Germinal center (tissue), 1 donor: ENCODE measurements around the gene ZNFX1.

ENCODE experiments used
- DNase-seq: peaks from one replicate; pipeline ENCODE4 v3.0.0; 2012; ENCODE audit warnings: mixed read lengths, low spot score

Gene ZNFX1

DNA sequence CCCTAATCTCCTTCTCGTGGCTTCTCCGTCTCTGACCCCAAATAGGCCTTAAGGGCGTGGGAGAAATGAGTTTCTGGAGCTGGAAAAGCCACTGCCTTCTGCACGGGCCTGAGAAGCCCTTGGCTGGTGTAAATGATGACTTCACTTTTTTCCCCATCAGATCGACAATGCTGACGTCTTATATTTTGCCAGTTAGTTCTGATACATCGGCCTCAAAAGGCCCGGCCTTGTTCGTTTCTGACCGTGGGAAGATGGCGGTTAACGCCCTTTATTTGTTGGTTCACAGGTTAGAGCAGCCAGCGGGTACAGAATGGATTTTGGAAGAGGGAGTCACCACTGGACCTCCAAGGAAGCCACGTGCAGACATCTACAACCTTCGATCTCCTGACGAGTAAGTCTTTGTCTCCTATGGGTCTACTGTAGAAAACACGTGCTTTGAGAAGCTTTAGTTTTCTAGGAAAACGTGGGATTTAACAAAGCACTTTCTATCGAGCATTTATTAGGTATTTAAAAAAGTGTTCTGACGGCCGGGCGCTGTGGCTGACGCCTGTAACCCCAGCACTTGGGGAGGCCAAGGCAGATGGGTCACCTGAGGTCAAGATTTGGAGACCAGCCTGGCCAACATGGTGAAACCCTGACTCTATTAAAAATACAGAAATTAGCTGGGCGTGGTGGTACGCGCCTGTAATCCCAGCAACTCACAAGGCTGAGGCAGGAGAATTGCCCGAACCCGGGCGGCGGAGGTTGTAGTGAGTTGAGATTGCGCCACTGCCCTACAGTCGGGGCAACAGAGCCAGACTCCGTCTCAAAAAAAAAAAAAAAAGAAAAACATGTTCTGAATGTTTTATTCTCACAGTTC is 1.2 kb upstream of the ZNFX1 start:
- DNase-seq: no peak

DNA sequence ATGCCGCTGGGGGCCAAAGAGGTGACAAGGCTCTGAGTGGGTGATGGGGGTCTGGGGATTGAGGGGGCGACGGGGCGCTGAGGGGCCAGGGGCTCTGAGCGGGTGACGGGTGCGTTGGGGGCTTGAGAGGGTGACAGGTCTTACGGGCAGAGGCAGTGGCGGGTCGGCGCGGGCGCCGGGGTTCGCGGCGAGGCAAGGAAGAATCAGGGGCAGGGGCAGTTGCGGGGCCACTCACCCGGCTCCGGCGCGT is 146 bp downstream of the ZNFX1 start:
- no peak for DNase-seq

DNA sequence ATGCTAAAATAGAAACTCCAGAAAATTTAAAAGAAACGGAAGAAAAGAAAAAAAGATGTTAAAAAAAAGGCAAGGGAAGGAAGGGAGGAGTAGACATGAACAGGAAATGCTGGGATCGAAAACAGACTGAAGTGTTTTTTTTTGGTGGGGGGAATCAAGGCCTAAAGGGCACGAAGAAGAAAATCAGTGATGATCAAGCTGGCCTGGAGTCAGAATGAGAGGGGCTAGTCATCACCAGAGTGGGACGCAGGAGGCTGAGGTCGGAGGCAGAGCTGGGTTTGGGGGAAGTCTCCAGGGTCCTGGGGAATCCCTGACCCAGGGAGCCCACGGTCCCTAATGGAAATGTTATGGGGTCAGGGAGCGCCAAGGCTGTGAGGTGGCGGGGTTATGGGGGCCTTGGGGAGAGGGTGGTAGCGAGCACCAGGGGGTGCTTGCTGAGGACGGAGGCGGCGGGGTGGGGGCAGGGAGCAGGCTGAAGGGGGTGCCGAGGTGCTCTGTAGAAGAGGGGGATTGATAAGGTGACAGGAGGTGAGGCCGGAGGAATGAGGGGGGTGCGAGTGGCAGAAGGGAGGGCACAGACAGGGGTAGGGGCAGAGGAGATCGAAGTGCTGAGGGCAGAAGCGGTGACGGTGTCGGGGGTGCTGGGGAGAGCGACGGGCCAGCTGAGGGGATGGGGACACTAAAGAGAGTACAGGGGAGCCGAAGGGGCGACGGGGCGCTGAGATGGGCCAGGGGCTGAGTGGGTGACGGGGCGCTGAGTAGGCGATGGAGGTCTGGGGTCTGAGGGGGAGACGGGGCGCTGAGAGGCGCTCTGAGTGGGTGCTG is 684 bp downstream of the ZNFX1 start:
- peak; percentile 35 for DNase-seq

DNA sequence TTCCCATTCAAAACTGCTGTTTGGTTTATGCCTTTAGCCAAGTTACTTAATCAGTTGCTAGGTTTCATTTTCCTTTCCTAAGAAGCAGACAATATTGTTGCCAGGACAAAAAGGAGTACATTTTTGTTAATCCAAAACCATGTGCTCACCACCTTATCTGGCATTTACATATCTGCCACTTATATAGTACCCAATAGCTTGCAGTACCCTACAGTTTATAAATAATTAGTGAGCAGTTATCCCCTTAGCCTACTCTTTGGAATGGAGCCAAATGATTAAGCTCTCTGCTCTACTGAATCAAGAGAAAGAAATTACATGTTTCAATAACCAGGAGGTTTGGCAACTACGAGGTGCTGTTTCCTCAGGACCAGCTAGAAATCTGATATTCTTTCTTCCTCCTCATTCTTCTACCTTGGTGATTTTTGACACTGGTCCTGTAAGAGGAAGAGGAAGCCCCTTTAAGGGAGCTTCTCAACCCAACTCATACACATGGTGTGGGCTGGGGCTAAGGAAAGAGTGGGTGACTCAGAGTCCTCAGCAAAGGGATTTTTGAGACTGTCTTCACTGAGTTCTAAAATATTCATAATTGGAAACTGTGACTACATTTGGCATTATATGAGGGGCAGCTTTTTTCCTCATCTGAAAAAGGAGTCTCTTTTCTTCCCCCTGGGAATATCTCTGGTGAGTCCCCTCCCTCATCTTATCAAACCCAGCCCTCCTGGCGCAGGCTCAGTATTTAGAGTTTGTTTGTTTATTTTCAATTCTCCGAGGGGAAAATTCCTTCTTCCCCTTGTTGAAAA is 1.5 kb downstream of the ZNFX1 start:
- peak; percentile 50 for DNase-seq

DNA sequence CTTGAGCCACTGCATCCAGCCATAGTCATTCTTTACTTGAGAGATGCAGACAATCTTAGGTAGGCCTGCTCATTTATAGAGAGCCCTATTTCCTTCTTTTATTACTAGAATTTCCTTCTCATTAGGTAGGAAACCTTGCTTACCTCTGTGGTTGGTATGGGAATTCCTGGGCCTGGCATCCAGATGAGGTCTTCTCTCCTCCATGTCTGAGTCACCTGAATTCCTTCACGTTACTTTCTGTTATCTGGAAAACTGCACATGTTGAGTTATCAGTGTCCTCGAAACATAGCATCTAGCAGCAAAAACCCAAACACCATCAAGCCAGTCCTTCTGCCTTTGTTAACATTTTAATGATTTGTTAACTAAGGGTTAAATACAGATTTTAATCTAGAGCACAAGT is 2.2 kb downstream of the ZNFX1 start:
- DNase-seq: no peak

DNA sequence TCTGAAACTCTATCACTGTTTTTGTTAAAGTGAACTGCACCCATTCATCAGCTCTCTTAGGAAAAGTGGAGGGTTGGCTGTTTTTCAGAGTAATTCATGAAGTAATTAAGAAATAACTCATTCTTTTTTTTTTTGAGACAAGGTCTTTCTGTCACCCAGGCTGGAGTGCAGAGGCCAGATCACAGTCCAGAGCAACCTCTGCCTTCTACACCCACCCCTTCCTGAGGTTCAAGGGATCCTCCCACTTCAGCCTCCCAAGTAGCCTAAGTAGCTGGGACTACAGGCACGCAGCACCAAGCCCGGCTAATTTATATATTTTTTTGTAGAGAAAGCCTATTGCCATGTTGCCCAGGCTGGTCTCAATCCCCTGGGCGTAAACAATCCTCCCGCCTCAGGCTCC is 2.6 kb downstream of the ZNFX1 start:
- no peak for DNase-seq

DNA sequence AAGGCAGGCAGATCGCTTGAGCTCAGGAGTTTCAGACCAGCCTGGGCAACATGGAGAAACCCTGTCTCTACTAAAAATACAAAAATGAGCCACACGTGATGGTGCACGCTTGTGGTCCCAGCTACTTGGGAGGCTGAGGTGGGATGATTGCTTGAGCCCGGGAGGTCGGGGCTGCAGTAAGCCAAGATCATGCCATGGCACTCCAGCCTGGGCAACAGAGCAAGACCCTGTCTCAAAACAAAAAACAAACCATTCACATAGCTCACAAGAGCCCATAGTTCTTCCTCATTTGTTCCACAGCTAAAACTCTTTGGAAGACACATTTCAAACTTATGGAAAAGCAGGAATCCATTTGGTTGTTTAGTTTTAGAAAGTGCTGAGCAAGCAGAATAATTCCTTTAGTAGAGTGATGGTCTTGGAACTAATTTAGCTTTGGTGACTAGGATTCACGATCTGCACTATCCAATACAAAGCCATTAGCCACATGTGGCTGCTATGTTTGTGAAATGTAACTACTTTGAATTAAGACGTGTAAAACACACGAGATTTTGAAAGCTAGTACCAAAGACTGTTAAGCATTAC is 4.1 kb downstream of the ZNFX1 start:
- no peak for DNase-seq

DNA sequence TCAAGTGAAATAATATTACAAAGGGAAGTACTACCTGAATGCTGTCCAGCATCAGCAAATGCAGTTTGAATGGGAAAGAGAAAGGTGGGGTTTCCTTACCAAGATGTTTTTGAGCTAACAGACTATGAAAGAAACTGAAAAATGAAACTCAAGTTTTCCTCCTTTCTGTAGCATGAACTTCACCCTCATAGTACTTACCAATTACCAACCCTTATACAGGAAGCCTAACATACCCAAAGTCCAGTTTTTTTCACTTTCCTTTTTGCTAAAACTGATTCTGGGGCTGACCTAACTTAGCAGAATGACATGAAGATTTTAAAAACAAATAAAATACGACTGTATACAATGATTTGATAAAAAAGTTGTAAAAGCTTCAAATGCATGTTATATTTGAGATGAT is 5.2 kb downstream of the ZNFX1 start:
- no peak for DNase-seq

DNA sequence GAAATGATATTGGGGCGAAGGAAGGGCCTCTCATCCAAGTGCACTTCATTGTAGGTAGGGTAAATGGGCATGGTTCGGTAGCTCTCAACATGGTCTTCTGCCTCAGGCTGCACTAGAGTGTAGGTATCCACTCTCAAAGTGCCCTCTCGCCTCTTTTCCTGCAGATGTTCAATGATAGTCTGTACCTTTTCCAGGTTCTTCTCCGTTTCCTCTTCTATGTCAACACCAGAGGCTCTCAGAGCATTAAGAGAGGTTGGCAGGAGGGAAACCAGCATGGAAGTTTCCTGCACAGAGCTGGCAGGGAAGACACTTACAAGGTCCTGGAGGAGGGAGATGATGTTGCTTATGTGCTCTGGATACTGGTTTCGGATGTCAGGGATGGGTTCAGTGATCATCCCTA is 7.1 kb downstream of the ZNFX1 start:
- DNase-seq: no peak

DNA sequence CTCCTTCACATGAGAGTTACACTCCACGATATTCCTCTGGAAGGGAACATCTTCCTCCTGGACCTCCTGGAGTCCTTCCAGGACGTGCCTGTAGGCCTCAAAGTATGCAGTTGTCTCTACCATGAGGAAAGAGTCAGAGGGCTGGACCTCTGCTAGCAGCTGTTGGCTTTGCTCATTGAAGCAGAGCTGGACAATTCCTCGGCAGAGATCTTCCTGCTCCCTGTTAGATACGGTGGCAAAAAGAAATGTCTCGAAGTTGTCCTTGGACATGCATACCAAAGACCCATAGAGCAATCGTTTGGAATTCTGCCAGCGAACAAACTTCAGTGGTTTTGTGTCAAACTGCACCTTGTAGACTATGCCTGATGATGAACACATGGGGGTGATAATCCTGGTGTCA is 7.7 kb downstream of the ZNFX1 start:
- DNase-seq: no peak

DNA sequence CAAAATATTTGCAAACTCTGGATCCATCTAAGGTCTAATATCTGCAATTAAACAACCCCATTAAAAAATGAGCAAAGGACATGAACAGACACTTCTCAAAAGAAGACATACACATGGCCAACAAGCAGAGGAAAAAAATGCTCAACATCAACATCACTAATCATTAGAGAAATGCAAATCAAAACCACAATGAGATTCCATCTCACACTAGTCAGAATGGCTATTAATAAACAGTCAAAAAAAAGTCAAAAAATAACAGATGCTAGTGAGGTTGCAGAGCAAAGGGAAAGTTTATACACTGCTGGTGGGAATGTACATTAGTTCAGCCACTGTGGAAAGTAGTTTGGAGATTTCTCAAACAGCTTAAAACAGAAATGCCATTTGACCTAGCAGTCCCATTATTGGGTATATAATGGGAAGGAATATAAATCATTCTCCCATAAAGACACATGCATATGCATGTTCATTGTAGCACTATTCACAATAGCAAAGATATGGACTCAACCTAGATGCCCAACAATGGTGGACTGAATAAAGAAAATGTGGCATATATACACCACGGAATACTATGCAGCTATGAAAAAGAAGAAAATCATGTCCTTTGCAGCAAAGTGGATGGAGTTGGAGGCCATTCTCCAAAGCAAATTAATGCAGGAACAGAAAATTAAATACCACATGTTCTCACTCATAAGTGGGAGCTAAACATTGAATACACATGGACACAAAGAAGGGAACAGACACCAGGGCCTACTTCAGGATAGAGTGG is 9.1 kb downstream of the ZNFX1 start:
- no peak for DNase-seq

DNA sequence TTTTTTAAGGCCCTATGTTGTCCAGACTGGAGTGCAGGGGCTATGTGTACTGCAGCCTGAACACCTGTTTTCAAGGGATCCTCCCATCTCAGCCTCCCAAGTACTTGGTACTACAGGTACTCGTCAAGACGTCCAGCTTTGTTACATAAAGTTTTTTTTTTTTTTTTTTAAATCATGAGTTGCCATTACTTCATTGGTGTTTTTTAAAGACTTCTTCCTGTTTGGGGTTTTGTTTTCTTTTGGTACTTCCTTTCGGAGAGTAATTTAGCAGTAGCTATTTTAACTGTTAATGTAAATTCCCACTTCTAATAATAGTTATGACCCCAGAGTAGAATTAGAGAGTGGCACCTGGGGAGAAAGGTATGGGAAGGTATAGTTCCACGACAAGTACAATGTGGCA is 10.5 kb downstream of the ZNFX1 start:
- peak; percentile 25 for DNase-seq

DNA sequence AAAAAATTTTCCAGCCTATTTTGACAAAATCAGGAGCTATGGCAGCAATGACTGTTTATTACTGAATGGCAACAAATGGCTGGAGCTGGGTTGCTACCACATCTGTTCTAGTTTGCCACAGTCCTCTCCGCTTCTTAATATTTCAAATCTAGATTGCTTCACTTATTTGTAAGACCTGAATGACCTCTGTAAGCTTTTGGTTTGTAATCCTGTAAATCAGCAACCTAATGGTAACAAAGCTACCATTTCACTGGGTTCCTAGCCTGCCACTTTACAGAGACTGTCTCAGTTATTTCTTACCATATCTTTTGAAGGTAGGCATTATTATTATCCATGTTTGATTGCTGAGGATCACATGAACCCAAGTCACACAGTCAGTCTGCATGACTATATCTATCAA is 15.4 kb downstream of the ZNFX1 start:
- DNase-seq: no peak

DNA sequence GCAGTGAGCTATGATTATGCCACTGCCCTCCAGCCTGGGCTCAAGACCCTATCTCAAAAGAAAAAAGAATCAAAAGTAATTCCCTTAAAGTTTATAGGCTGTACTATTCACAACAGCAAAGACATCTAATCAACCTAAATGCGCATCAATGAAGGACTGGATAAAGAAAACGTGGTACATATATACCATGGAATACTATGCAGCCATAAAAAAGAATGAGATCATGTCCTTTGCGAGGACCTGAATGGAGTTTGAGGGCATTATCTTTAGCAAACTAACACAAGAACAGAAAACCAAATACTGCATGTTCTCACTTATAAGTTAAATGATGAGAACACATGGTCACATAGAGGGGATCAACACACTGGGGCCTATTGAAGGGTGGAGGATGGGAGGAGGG is 16.7 kb downstream of the ZNFX1 start:
- DNase-seq: no peak

DNA sequence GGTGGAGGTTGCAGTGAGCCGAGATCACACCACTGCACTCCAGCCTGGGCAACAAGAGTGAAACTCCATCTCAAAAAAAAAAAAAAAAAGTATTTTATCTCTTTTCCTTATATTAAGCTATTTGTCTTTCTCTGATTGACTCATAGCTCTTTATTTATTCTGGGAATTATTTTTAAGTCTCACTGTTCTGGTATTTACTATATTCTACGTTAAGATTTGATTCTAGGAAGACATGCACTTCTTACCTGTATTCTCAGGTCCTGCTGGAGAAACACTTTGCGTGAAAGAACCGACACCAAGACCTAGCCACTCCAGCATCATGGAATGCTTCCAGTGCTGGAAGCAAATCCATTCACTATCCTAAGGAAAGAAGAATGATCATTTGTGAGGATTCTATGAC is 17.6 kb downstream of the ZNFX1 start:
- no peak for DNase-seq

DNA sequence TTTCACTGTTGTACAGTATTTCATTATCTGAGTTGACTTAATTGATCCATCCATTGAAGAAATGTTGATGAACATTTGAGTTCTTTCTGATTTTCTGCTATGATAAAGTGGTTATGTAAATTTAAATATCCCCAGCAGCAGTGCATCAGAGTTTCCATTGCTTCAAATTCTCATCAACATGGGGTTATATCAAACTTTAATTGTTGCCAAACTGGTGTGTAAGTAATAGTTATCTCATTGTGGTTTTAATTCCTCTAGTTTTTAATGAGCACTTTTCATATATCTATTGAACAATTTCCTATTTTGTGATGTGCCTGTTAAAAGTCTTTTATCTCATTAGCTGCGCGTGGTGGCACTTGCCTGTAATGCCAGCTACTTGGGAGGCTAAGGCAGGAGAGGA is 18.1 kb downstream of the ZNFX1 start:
- DNase-seq: no peak

DNA sequence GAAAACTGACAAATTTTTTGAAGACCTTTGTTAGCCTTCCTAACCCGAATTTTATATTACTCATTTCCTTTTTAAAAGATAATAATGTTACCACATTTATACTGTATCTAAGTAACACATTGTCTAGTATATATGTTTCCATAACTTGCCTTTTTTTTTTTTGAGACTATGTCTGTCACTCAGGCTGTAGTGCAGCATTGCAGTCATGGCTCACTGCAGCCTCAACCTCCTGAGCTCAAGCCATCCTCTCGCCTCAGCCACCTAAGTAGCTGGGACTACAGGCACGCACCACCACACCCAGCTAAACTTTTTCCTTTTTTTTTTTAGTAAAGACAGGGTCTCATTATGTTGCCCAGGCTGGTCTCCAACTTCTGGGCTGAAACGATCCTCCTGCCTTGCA is 18.6 kb downstream of the ZNFX1 start:
- no peak for DNase-seq

DNA sequence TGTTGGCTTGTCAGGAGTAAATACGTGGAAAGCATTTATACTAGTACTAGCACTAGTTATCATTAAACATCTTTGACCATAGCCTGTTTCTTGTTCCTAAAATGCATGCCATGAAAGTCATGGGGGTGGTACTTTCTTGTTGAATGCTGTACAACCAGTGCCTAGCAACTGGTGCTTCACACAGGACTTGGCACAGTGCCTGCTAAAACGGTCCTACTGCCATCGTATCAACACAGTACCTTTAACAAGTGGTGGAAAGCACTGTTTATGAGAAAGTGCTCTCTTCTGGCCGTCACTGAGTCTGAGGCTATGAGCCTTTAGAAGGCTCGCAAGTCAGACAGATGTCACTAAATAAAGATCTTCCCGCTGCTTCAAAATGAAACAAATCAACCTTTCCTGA is 21.6 kb downstream of the ZNFX1 start:
- DNase-seq: no peak

DNA sequence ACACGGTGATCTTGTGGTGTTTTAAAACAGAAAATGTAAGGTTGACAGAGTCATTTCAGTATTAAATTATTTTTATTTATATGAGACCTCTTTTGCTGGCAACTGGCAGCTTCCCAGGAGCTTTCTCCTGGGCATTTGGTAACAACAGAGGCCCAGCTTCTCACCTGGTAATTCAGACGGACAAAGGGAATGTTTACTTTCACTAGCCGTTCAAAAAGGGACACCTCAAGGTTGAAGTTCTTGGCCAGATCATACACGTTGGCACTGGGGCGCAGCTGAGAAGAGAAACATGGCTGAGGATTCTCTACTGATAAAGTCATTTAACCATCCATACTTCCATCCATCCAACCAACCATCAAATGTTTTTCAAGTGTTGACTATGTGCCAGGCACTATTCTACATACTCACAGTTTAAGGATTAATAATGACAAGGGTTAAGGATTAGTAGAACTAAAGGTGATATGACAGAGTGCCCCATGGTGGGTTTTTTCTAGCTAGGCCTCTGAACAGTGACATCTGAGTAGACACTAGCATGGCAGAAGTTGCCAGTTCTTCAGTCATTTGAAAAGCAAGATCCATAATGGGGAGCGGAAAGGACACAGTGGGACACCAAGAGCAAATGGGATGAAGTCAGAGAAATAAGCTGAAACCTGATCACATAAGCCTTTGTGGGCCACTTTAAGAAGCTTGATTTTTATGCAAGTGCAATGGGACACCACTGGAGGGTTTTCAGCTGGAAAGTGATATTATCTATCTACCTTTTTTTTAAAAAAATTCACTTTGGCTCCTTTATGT is 25.1 kb downstream of the ZNFX1 start:
- no peak for DNase-seq

DNA sequence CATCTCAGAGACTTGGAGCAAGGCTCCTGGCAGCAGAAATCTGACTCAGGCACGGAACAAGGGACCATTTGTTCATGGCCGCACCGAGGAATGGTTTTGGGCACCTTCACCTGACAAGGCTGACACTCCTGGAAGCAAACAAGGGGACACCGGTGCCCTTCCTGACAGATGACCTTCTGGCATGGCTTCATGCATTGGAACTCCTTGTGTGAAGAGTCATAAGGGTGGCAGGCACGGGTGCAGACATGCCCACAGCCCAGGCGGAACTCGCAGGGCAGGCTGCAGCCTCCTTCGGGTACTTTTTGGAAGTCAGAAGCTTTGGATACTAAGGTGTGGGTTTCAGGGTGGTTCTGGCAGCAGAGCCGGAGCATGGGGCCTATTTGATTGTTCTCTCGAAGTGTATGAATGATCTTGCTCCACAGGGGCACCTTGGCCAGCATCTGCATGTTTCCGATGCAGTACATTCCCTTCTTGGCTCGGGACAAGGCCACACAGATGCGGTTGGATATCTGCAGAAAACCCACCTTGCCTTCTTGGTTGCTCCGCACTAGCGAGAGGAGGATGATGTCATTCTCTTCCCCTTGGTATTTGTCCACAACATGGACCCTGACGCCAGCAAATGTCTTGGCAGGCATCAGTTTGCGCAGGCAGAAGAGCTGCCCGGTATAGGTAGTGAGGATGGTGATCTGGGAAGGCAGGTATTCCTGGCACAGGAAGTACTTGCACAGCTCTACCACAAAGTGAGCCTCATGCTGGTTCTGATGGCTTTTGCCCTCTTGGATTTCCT is 28.8 kb downstream of the ZNFX1 start:
- DNase-seq: no peak
